Measurements from ENCODE around the gene OR3A2. TPM values are rescaled to one million over a fixed set of nuclear protein-coding genes. Genes with fewer than 3 reads are reported as not detected.
"Not testable (repeated sequence)": the region's sequence is repeated elsewhere in the genome, so short reads cannot be mapped to it uniquely, and the experiment has no call there.

Gene OR3A2
- total RNA-seq, 1 donor from 2014 or later = not detected

DNA sequence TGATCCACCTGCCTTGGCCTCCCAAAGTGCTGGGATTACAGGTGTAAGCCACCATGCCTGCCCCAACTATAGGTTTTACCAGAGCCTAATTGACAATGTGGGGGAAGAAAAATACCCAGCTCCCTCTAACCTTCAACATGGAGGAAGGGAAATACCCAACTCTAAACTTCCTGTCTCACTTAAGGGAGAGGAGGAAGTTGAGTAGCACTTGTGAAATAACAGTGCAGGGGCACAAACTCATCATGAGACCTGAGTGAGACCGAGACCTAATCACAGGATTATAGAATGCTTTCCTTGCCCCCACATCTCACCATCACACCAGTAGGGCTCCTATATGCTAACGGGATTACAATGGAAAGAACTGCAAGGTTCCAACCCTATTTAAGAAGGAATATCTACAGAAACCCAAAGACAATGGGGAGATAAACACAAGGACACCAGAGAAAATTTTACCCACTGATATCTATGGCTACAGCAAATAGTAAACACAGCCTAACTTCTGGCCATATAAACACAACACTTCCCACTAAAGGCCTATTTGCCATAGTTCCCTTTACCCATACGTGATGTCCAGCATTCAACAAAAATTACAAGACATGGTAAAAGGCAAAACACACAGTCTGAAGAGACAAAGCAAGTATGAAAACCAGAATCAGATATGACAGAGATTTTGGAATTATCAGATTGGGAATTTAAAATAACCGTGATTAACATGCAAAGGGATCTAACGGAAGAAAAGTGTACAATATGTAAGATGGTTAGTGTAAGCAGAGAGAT, 114.8 kb downstream of the OR3A2 start:
- TF ChIP-seq, protein P1, sequence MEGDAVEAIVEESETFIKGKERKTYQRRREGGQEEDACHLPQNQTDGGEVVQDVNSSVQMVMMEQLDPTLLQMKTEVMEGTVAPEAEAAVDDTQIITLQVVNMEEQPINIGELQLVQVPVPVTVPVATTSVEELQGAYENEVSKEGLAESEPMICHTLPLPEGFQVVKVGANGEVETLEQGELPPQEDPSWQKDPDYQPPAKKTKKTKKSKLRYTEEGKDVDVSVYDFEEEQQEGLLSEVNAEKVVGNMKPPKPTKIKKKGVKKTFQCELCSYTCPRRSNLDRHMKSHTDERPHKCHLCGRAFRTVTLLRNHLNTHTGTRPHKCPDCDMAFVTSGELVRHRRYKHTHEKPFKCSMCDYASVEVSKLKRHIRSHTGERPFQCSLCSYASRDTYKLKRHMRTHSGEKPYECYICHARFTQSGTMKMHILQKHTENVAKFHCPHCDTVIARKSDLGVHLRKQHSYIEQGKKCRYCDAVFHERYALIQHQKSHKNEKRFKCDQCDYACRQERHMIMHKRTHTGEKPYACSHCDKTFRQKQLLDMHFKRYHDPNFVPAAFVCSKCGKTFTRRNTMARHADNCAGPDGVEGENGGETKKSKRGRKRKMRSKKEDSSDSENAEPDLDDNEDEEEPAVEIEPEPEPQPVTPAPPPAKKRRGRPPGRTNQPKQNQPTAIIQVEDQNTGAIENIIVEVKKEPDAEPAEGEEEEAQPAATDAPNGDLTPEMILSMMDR (conservative IDR thresholded peaks at IDR 0.05) = no peak
- H3K4me3 Mint-ChIP-seq = no peak overlapping the region
- no peaks in the 10 kb centered on the region for H3K4me1 Mint-ChIP-seq
- peaks cover 5% of the 10 kb centered on the region for H3K9me3 Mint-ChIP-seq
- no peak overlapping the region for H3K27ac Mint-ChIP-seq (ENCODE audit: unreplicated experiment)
- no peaks in the 10 kb centered on the region for H3K36me3 Mint-ChIP-seq (ENCODE audit: low read depth)
- peaks cover 15% of the 10 kb centered on the region for H3K27me3 Mint-ChIP-seq (ENCODE audit: low read depth)
- no peak for DNase-seq (ENCODE audit: low read depth, low spot score)

DNA sequence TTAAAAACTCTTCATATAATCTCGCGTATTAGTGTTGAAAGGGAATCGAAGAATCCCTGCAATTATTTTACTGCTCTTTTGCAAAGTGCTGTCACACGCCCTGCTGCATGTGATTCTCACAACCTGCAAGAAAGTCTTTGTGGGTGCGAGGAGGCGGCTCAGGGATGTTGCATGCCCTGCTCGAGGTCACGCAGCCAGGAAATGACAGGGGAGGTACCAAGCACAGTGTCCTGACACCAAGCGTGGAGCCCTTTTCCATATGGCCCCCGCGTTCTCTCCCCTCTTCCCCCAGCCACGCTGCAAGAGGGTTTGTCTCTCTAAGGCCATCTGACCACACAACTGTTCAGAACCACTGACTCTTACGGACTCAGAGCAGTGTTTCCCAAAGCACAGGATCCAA, 125.5 kb downstream of the OR3A2 start:
- no peak overlapping the region for H3K27ac Mint-ChIP-seq (ENCODE audit: unreplicated experiment)
- TF ChIP-seq, protein P1 (conservative IDR thresholded peaks at IDR 0.05) = no peak
- H3K9me3 Mint-ChIP-seq = peaks cover 13% of the 10 kb centered on the region
- H3K27me3 Mint-ChIP-seq (ENCODE audit: low read depth) = peaks cover 59% of the 10 kb centered on the region
- no peak for DNase-seq (ENCODE audit: low read depth, low spot score)
- no peak overlapping the region for H3K4me3 Mint-ChIP-seq
- H3K4me1 Mint-ChIP-seq = no peaks in the 10 kb centered on the region
- H3K36me3 Mint-ChIP-seq (ENCODE audit: low read depth) = peaks cover 6% of the 10 kb centered on the region

DNA sequence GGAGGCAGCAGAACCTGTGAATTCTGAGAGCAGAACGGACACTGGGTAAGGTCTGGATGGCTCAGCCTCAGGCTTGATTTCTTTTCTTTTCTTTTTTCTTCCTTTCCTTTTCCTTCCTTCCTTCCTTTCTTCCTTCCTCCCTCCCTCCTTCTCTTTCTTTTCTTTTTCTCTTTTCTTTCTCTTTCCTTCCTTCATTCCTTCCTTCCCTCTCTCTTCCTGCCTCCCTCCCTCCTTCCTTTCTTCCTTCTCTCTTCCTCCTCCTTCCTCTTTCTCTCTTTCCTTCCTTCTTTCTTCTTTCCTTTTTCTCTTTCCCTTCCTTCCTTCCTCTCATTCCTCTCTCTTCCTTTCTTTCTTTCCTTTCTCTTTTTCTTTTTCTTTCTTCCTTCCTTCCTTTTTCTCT, 125.9 kb downstream of the OR3A2 start:
- no peaks in the 10 kb centered on the region for H3K4me1 Mint-ChIP-seq
- peaks cover 6% of the 10 kb centered on the region for H3K36me3 Mint-ChIP-seq (ENCODE audit: low read depth)
- H3K9me3 Mint-ChIP-seq = peaks cover 13% of the 10 kb centered on the region
- peaks cover 58% of the 10 kb centered on the region for H3K27me3 Mint-ChIP-seq (ENCODE audit: low read depth)
- no peak overlapping the region for H3K27ac Mint-ChIP-seq (ENCODE audit: unreplicated experiment)
- no peak overlapping the region for H3K4me3 Mint-ChIP-seq
- DNase-seq (ENCODE audit: low read depth, low spot score) = no peak
- TF ChIP-seq, protein P1 (conservative IDR thresholded peaks at IDR 0.05) = no peak

DNA sequence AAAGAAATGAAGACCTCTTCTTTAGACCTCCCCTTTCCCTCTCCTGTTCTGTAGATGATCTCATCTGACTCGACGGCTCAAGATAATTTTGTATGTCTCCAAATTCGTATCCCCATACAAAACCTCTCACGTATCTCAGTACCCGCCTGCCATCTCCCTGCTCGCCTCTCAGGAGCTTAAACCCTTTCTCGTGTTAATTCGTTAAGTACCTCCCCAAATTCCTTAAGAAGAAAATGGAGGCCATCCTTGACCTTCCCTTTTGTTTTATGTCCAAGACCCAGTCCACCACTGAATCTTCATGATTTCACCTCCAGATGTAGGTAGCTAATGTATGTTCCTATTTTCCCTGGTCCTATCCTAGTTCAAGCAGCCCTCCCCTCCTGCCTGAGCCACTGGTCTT, 129.5 kb downstream of the OR3A2 start:
- no peak overlapping the region for H3K27ac Mint-ChIP-seq (ENCODE audit: unreplicated experiment)
- peaks cover 54% of the 10 kb centered on the region for H3K27me3 Mint-ChIP-seq (ENCODE audit: low read depth)
- no peak overlapping the region for H3K4me3 Mint-ChIP-seq
- DNase-seq (ENCODE audit: low read depth, low spot score) = no peak
- TF ChIP-seq, protein P1 (conservative IDR thresholded peaks at IDR 0.05) = no peak
- H3K9me3 Mint-ChIP-seq = peaks cover 18% of the 10 kb centered on the region
- peaks cover 10% of the 10 kb centered on the region for H3K36me3 Mint-ChIP-seq (ENCODE audit: low read depth)
- H3K4me1 Mint-ChIP-seq = no peaks in the 10 kb centered on the region

DNA sequence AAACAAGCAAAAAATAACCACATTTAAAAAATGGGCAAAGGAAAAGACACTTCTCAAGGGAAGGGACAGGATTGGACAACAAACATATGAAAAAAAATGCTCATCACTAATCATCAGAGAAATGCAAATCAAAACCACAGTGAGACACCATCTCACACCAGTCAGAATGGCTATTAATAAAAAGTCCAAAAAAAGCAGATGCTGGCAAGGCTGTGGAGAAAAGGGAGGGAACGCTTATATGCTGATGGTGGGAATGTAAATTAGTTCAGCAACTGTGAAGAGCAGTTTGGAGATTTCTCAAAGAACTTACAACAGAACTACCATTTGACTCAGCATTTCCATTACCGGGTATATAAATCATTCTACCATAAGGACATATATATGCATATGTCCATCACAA, 137.1 kb downstream of the OR3A2 start:
- not testable (repeated sequence) for H3K27me3 Mint-ChIP-seq (ENCODE audit: low read depth); H3K9me3 Mint-ChIP-seq; DNase-seq (ENCODE audit: low read depth, low spot score); H3K36me3 Mint-ChIP-seq (ENCODE audit: low read depth); H3K27ac Mint-ChIP-seq (ENCODE audit: unreplicated experiment); H3K4me1 Mint-ChIP-seq; H3K4me3 Mint-ChIP-seq

DNA sequence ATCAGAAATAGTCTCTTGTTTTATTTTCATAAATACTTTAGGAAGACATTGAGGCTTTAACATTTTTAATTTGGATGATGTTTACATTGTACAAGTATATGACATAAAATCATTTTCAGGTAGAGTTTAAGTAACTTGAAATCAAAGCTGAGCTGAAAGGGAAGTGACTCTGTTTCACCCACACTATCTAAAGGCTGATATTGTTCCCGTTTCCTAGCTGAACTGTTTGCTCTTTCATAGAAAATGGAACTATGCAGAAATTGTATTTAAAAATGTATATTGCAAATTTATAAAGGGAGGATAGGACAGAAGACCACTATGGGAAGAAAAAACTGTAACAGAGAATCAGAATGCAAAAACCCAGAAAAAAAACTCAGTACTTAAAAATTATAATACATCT, 141.3 kb downstream of the OR3A2 start:
- H3K4me3 Mint-ChIP-seq; H3K9me3 Mint-ChIP-seq; DNase-seq (ENCODE audit: low read depth, low spot score); H3K36me3 Mint-ChIP-seq (ENCODE audit: low read depth); H3K4me1 Mint-ChIP-seq; H3K27me3 Mint-ChIP-seq (ENCODE audit: low read depth); H3K27ac Mint-ChIP-seq (ENCODE audit: unreplicated experiment): not testable (repeated sequence)

DNA sequence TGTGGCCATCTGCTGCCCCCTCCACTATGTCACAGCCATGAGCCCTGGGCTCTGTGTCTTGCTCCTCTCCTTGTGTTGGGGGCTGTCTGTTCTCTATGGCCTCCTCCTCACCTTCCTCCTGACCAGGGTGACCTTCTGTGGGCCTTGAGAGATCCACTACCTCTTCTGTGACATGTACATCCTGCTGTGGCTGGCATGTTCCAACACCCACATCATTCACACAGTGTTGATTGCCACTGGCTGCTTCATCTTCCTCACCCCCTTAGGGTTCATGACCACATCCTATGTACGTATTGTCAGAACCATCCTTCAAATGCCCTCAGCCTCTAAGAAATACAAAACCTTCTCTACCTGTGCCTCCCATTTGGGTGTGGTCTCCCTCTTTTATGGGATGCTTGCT, 145.1 kb downstream of the OR3A2 start:
- not testable (repeated sequence) for H3K4me1 Mint-ChIP-seq; H3K4me3 Mint-ChIP-seq; H3K9me3 Mint-ChIP-seq; DNase-seq (ENCODE audit: low read depth, low spot score); H3K36me3 Mint-ChIP-seq (ENCODE audit: low read depth); H3K27me3 Mint-ChIP-seq (ENCODE audit: low read depth); H3K27ac Mint-ChIP-seq (ENCODE audit: unreplicated experiment)

DNA sequence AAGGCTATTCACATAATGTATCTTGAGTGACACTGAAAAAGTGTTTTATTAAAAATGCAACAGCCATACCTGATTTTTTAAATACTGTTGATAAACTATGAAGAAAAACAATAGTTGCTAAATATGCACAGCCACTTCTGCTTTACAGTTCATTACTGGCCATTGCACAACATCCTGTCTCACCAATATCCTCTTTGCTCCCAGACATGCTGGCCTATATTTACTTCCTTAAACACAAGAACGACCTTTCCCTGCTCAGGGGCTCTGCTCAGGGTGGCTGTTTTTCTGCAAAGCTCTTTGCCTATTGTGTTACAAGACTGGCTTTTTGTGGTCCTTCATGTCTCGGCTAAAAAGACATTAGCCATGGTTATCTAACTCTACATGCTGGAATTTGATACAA, 147.4 kb downstream of the OR3A2 start:
- H3K4me3 Mint-ChIP-seq; H3K9me3 Mint-ChIP-seq; DNase-seq (ENCODE audit: low read depth, low spot score); H3K36me3 Mint-ChIP-seq (ENCODE audit: low read depth); H3K27me3 Mint-ChIP-seq (ENCODE audit: low read depth); H3K27ac Mint-ChIP-seq (ENCODE audit: unreplicated experiment); H3K4me1 Mint-ChIP-seq: not testable (repeated sequence)

DNA sequence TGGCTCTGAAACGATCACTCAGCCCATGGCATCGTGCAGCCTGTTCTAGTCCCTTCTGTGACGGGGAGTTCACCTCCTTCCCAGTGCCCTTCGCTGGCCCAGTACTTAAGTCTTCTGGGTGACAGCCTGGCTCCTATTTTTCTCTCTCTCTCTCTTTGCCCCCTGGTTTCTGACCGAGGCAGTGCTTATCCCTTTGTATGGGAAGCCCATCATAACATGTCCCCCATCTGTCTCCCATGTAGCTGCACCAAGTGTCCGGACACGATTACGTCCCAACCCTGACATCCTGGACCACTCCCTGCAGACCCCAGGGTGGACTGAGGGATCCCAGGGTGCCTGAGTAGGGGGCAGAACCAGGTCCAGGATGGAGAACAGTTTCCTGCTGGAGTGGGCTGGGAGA, 153.8 kb downstream of the OR3A2 start:
- not testable (repeated sequence) for H3K36me3 Mint-ChIP-seq (ENCODE audit: low read depth); DNase-seq (ENCODE audit: low read depth, low spot score); H3K9me3 Mint-ChIP-seq

More for the DNA sequence above, 153.8 kb downstream of the OR3A2 start:
- peaks cover 22% of the 10 kb centered on the region for H3K27me3 Mint-ChIP-seq (ENCODE audit: low read depth)
- not testable (repeated sequence) for H3K4me1 Mint-ChIP-seq; H3K4me3 Mint-ChIP-seq; H3K27ac Mint-ChIP-seq (ENCODE audit: unreplicated experiment)
